ENCODE measurements around the gene RIIAD1.

The RIIAD1 gene

GRCh38 chr1:151708891-151709290 is 12.4 kb upstream of the RIIAD1 start:
- in situ Hi-C loops (cut with MboI; ENCODE audit: low sequenced_read_pairs, unreplicated experiment) = no loop called here
- DNase-seq (ENCODE audit: low spot score) = no peak
- TF ChIP-seq CTCF (IDR thresholded peaks at IDR 0.05; ENCODE audit: borderline replicate concordance, control extremely low read depth, extremely low read depth, insufficient read depth, missing control alignments) = no peak

- in situ Hi-C loops (cut with MboI; ENCODE audit: low sequenced_read_pairs, unreplicated experiment) = no loop called here
- no peak for DNase-seq (ENCODE audit: low spot score)
- TF ChIP-seq CTCF (IDR thresholded peaks at IDR 0.05; ENCODE audit: borderline replicate concordance, control extremely low read depth, extremely low read depth, insufficient read depth, missing control alignments) = no peak
Observed at GRCh38 chr1:151710187-151710840, 11.0 kb upstream of the RIIAD1 start.

- DNase-seq (ENCODE audit: low spot score) = no peak
- in situ Hi-C loops (cut with MboI; ENCODE audit: low sequenced_read_pairs, unreplicated experiment) = no loop called here
- TF ChIP-seq CTCF (IDR thresholded peaks at IDR 0.05; ENCODE audit: borderline replicate concordance, control extremely low read depth, extremely low read depth, insufficient read depth, missing control alignments) = no peak
Observed at GRCh38 chr1:151711044-151711800, 10.1 kb upstream of the RIIAD1 start.

- DNase-seq (ENCODE audit: low spot score) = no peak
- TF ChIP-seq CTCF (IDR thresholded peaks at IDR 0.05; ENCODE audit: borderline replicate concordance, control extremely low read depth, extremely low read depth, insufficient read depth, missing control alignments) = no peak
- in situ Hi-C loops (cut with MboI; ENCODE audit: low sequenced_read_pairs, unreplicated experiment) = no loop called here
Observed at GRCh38 chr1:151711951-151712350, 9.4 kb upstream of the RIIAD1 start.

- in situ Hi-C loops (cut with MboI; ENCODE audit: low sequenced_read_pairs, unreplicated experiment) = no loop called here
- TF ChIP-seq CTCF (IDR thresholded peaks at IDR 0.05; ENCODE audit: borderline replicate concordance, control extremely low read depth, extremely low read depth, insufficient read depth, missing control alignments) = no peak
- no peak for DNase-seq (ENCODE audit: low spot score)
Observed at GRCh38 chr1:151713044-151713443, 8.3 kb upstream of the RIIAD1 start.

- no peak for DNase-seq (ENCODE audit: low spot score)
- in situ Hi-C loops (cut with MboI; ENCODE audit: low sequenced_read_pairs, unreplicated experiment) = no loop called here
- no peak for TF ChIP-seq CTCF (IDR thresholded peaks at IDR 0.05; ENCODE audit: borderline replicate concordance, control extremely low read depth, extremely low read depth, insufficient read depth, missing control alignments)
Observed at GRCh38 chr1:151713874-151714273, 7.4 kb upstream of the RIIAD1 start.

Measured in GM13976 (cell line).